PC-9 (cell line): ENCODE measurements around the gene SUFU. TPM values are rescaled to one million over a fixed set of nuclear protein-coding genes. Genes with fewer than 3 reads are reported as not detected.

Source experiments
- BruUV-seq: library from RNA; stranded (reverse); fragments of 400-500 nt; replicated peaks from 2 replicates; lab custom pipeline; 2021; lab: Mats Ljungman, UMichigan
- CTCF ChIA-PET: fragments of 300-600 bp; sonication (Branson Sonifier 250); formaldehyde crosslinking; loops from one replicate; lab custom pipeline; 2022; ENCODE audit warnings: antibody characterized with exemption; lab: Charles Lee
- POLR2A ChIA-PET: fragments of 300-600 bp; sonication (Branson Sonifier 250); formaldehyde crosslinking; loops from one replicate; lab custom pipeline; 2022; ENCODE audit warnings: antibody characterized with exemption; ENCODE audit not compliant: unreplicated experiment; lab: Charles Lee
- DNase-seq, 2 experiments: peaks; one replicate each; pipeline versions ENCODE4 v3.0.0 to v3.0.0-alpha.2; 2015 to 2022; ENCODE audit warnings: mixed read lengths in 1 of 2
- H2AFZ ChIP-seq: fragments of 200-600 bp; sonication (generic); 2 replicates; pipeline ENCODE4 v1.8.1; 2017; ENCODE audit warnings: antibody characterized with exemption
- H3F3A ChIP-seq: fragments of 200-600 bp; sonication (generic); 2 replicates; pipeline ENCODE4 v1.8.1; 2017; ENCODE audit warnings: antibody characterized with exemption, mild to moderate bottlenecking, low read depth; ENCODE audit not compliant: insufficient read depth
- H3K27ac ChIP-seq: fragments of 200-600 bp; sonication (generic); 2 replicates; pipeline ENCODE4 v1.6.1; 2016; ENCODE audit warnings: mixed run types
- H3K27me3 ChIP-seq: fragments of 200-600 bp; sonication (generic); 2 replicates; pipeline ENCODE4 v1.6.1; 2016; ENCODE audit warnings: low read depth, mixed run types; ENCODE audit not compliant: insufficient read depth
- H3K36me3 ChIP-seq: fragments of 200-600 bp; sonication (generic); 2 replicates; pipeline ENCODE4 v1.6.1; 2016; ENCODE audit warnings: low read depth, mixed run types
- H3K4me1 ChIP-seq: fragments of 200-600 bp; sonication (generic); replicated peaks from 2 replicates; pipeline ENCODE4 v1.6.1; 2016; ENCODE audit warnings: mixed run types; ENCODE audit not compliant: insufficient read depth
- H3K4me2 ChIP-seq: fragments of 200-600 bp; sonication (generic); 2 replicates; pipeline ENCODE4 v1.6.1; 2017; ENCODE audit warnings: mixed run types
- H3K4me3 ChIP-seq: fragments of 200-600 bp; sonication (generic); 2 replicates; pipeline ENCODE4 v1.6.1; 2016; ENCODE audit warnings: mixed run types
- H3K79me2 ChIP-seq: fragments of 200-600 bp; sonication (generic); 2 replicates; pipeline ENCODE4 v1.6.1; 2017; ENCODE audit warnings: low read depth, mixed run types
- H3K9me2 ChIP-seq: fragments of 200-600 bp; sonication (generic); 2 replicates; pipeline ENCODE4 v1.8.1; 2017; ENCODE audit warnings: mild to moderate bottlenecking; ENCODE audit not compliant: insufficient read depth
- H3K9me3 ChIP-seq: fragments of 200-600 bp; sonication (generic); 2 replicates; pipeline ENCODE4 v1.8.1; 2016; ENCODE audit warnings: low read depth; ENCODE audit not compliant: insufficient read depth
- H4K20me1 ChIP-seq: fragments of 200-600 bp; sonication (generic); 2 replicates; pipeline ENCODE4 v1.8.1; 2017; ENCODE audit not compliant: insufficient read depth
- CTCF ChIP-seq: fragments of 200-600 bp; sonication (generic); conservative IDR thresholded peaks from 2 replicates; pipeline ENCODE4 v1.6.1; 2017; ENCODE audit warnings: mixed run types, antibody characterized with exemption, mild to moderate bottlenecking, moderate library complexity
- EZH2 ChIP-seq: fragments of 200-600 bp; sonication (generic); IDR thresholded peaks from 2 replicates; pipeline ENCODE4 v1.8.0; 2017; ENCODE audit warnings: antibody characterized with exemption, low read depth
- intact Hi-C: fragments of 100-400 bp; cut with micrococcal nuclease; formaldehyde crosslinking; loops from one replicate; pipeline ENCODE4 v1.10.0; 2022; ENCODE audit not compliant: unreplicated experiment
- total RNA-seq: library from RNA; stranded (reverse); gene quantifications from 2 replicates; pipeline ENCODE4 v1.2.3, GENCODE V29; 2021

Gene SUFU
- total RNA-seq, 1 experiment from 2014 or later = 20.2 TPM

DNA sequence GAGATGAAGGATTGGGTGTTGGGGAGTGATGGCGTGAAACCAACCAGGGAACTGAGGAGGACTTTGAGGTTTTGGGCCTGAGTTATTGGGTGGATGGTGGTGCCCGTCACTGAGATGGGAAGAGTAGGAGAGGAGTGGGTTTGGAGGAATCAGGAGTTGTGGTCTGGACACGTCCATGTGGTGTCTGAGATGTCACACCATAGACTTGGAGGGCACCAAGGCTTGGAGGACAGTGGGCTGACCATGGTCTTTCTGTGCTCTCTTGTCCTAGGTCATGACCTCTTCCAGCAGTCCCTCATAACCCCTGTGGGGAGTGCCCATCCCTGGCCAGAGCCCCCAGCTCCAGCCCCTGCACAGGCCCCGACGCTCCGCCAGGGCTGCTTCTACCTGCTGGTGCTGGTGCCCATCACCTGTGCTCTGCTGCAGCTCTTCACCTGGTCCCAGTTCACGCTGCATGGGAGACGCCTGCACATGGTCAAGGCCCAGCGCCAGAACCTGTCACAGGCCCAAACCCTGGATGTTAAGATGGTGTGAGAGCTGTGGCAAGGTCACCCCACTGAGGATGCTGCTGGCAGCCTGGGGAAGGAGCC, 28.2 kb upstream of the SUFU start:
- Histone ChIP-seq H4K20me1 (no peaks in the 10 kb centered on the region), H3K9me2 (no peaks in the 10 kb centered on the region), H3K36me3 (no peaks in the 10 kb centered on the region), H3K9me3 (no peaks in the 10 kb centered on the region), H2AFZ (no peak overlapping the region), H3K79me2 (no peaks in the 10 kb centered on the region), H3K4me2 (no peak overlapping the region), H3K27ac (no peak overlapping the region), H3K27me3 (no peaks in the 10 kb centered on the region), H3F3A (no peaks in the 10 kb centered on the region), H3K4me1 (no peaks in the 10 kb centered on the region), H3K4me3 (no peak overlapping the region)
- BruUV-seq = no TSS peak
- ChIA-PET POLR2A (no interaction called here), CTCF (no interaction called here)
- TF ChIP-seq CTCF (no peak), EZH2 (no peak)
- DNase-seq = no peak
- intact Hi-C loops = loop anchor here (5.0 kb wide), 2 partner anchors 83 to 243 kb away; no protein-coding TSS in a partner anchor

- H3K27ac ChIP-seq = no peak overlapping the region
- ChIA-PET POLR2A (no interaction called here), CTCF (no interaction called here)
- DNase-seq = no peak
- H3K27me3 ChIP-seq = no peaks in the 10 kb centered on the region
- no peak overlapping the region for H2AFZ ChIP-seq
- no peak for TF ChIP-seq EZH2
- no peak for TF ChIP-seq CTCF
- H3F3A ChIP-seq = no peaks in the 10 kb centered on the region
- H3K4me2 ChIP-seq = no peak overlapping the region
- BruUV-seq = TSS peak; percentile 6
- no peaks in the 10 kb centered on the region for H4K20me1 ChIP-seq
- H3K4me3 ChIP-seq = no peak overlapping the region
- H3K9me3 ChIP-seq = no peaks in the 10 kb centered on the region
- H3K9me2 ChIP-seq = no peaks in the 10 kb centered on the region
- H3K36me3 ChIP-seq = no peaks in the 10 kb centered on the region
- no peaks in the 10 kb centered on the region for H3K79me2 ChIP-seq
- H3K4me1 ChIP-seq = no peaks in the 10 kb centered on the region
- intact Hi-C loops = loop anchor here (5.0 kb wide), 2 partner anchors 84 to 244 kb away; no protein-coding TSS in a partner anchor
Measured at GRCh38 chr10:102476466-102477141, 27.2 kb upstream of the SUFU start.

- intact Hi-C loops = loop anchor here (5.0 kb wide), 2 partner anchors 87 to 247 kb away; no protein-coding TSS in a partner anchor
- no peak overlapping the region for H3K4me2 ChIP-seq
- CTCF ChIA-PET = no interaction called here
- no peaks in the 10 kb centered on the region for H3K36me3 ChIP-seq
- no peak overlapping the region for H2AFZ ChIP-seq
- no peak overlapping the region for H3K4me3 ChIP-seq
- no peak for DNase-seq
- H3K79me2 ChIP-seq = no peaks in the 10 kb centered on the region
- no peak overlapping the region for H3K27ac ChIP-seq
- no peak for TF ChIP-seq CTCF
- TF ChIP-seq EZH2 = no peak
- H4K20me1 ChIP-seq = no peaks in the 10 kb centered on the region
- H3K9me3 ChIP-seq = no peaks in the 10 kb centered on the region
- no peaks in the 10 kb centered on the region for H3F3A ChIP-seq
- H3K9me2 ChIP-seq = no peaks in the 10 kb centered on the region
- BruUV-seq = no TSS peak
- no peaks in the 10 kb centered on the region for H3K27me3 ChIP-seq
- no peaks in the 10 kb centered on the region for H3K4me1 ChIP-seq
- POLR2A ChIA-PET = no interaction called here
Measured at GRCh38 chr10:102479651-102480050, 24.1 kb upstream of the SUFU start.
